GM13977 (cell line): ENCODE measurements around the gene PHB1.

ENCODE experiments used
- DNase-seq: peaks from one replicate; pipeline ENCODE4 v3.0.0; 2012; ENCODE audit warnings: low spot score
- CTCF ChIP-seq: IDR thresholded peaks from 2 replicates; pipeline ENCODE4 v1.5.1; 2012; ENCODE audit warnings: mild to moderate bottlenecking, control low read depth; ENCODE audit not compliant: insufficient read depth; ENCODE audit errors: extremely low read depth, missing control alignments
- in situ Hi-C: fragments of 300-500 bp; cut with MboI; formaldehyde crosslinking; loops from one replicate; pipeline ENCODE4 v1.12.0; 2022; ENCODE audit warnings: low sequenced_read_pairs, low pct_unique_long_range_greater_than_20kb, mixed read lengths, inconsistent platforms; ENCODE audit not compliant: unreplicated experiment

PHB1 gene

GRCh38 chr17:49456183-49456965 lies 41.7 kb upstream of the PHB1 start:
- no peak for TF ChIP-seq CTCF
- in situ Hi-C loops, result no loop called here
- no peak for DNase-seq

- in situ Hi-C loops, result no loop called here
- no peak for DNase-seq
- no peak for TF ChIP-seq CTCF
Measured at GRCh38 chr17:49455272-49455861, 40.7 kb upstream of the PHB1 start.

- in situ Hi-C loops, result no loop called here
- DNase-seq, result no peak
- no peak for TF ChIP-seq CTCF
Measured at GRCh38 chr17:49454050-49454449, 39.4 kb upstream of the PHB1 start.

GRCh38 chr17:49452661-49453060 lies 38.0 kb upstream of the PHB1 start:
- in situ Hi-C loops, result no loop called here
- no peak for DNase-seq
- no peak for TF ChIP-seq CTCF

GRCh38 chr17:49452201-49452600 lies 37.5 kb upstream of the PHB1 start:
- TF ChIP-seq CTCF, result no peak
- in situ Hi-C loops, result no loop called here
- DNase-seq, result no peak

GRCh38 chr17:49450735-49451134 lies 36.1 kb upstream of the PHB1 start:
- in situ Hi-C loops, result no loop called here
- TF ChIP-seq CTCF, result no peak
- no peak for DNase-seq

GRCh38 chr17:49450181-49450580 lies 35.5 kb upstream of the PHB1 start:
- TF ChIP-seq CTCF, result no peak
- no peak for DNase-seq
- in situ Hi-C loops, result no loop called here
